Glutamatergic neuron (in vitro differentiated cells): ENCODE measurements around the gene DNAJB13. TPM values are rescaled to one million over a fixed set of nuclear protein-coding genes. Genes with fewer than 3 reads are reported as not detected.

Experiments
- DNase-seq: peaks from one replicate; pipeline ENCODE4 v3.0.0; 2022
- H3K27ac Mint-ChIP-seq: one replicate; pipeline ENCODE4 v1.8.0; 2020; ENCODE audit warnings: mild to moderate bottlenecking, mixed read lengths, inconsistent platforms; ENCODE audit not compliant: unreplicated experiment
- H3K27me3 Mint-ChIP-seq: one replicate; pipeline ENCODE4 v1.8.0; 2020; ENCODE audit warnings: mild to moderate bottlenecking, moderate library complexity, mixed read lengths, inconsistent platforms; ENCODE audit not compliant: unreplicated experiment
- H3K36me3 Mint-ChIP-seq: one replicate; pipeline ENCODE4 v1.8.0; 2020; ENCODE audit warnings: mild to moderate bottlenecking, mixed read lengths, inconsistent platforms; ENCODE audit not compliant: unreplicated experiment
- H3K4me1 Mint-ChIP-seq: one replicate; pipeline ENCODE4 v1.8.0; 2020; ENCODE audit warnings: mild to moderate bottlenecking, low read depth, mixed read lengths, inconsistent platforms; ENCODE audit not compliant: unreplicated experiment
- H3K4me3 Mint-ChIP-seq: one replicate; pipeline ENCODE4 v1.8.0; 2020; ENCODE audit warnings: mild to moderate bottlenecking, mixed read lengths, inconsistent platforms; ENCODE audit not compliant: unreplicated experiment
- H3K9me3 Mint-ChIP-seq: one replicate; pipeline ENCODE4 v1.8.0; 2020; ENCODE audit warnings: mild to moderate bottlenecking, moderate library complexity, mixed read lengths, inconsistent platforms; ENCODE audit not compliant: unreplicated experiment
- total RNA-seq: library from RNA; stranded (reverse); fragmentation: NEBNext Ultra II Directional; extraction: Animal tissue kit (Norgen Biotek cat#: 25700); gene quantifications from one replicate; pipeline ENCODE4 v1.2.1, GENCODE V29; 2021; ENCODE audit not compliant: unreplicated experiment
- TF ChIP-seq, protein P1 (sequence below): fragments of 200-600 bp; sonication (generic); IDR thresholded peaks from one replicate; pipeline ENCODE4 v1.5.0; 2021; ENCODE audit not compliant: partially characterized antibody, unreplicated experiment

The DNAJB13 gene
- total RNA-seq, 1 donor from 2014 or later, result not detected

DNA sequence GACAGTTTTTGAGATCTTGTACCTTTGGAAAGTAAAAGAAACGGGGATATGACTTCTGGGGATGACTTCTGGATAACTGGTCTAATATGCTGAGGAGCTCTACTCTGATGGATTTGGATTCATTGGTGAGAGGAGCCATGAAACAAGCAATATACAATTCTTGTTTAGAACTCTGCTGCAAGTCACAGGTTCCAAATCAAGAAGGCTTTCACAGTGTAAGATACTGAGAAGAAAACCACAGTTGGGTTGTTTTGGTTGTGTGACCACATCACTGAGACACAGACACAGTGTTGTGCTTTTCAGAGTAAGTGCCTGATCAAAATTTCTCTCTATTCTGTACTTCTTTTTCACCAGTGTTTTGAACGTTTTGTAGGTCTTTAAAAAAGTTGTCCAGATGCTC is 44.9 kb downstream of the DNAJB13 start:
- Mint-ChIP-seq H3K27ac (no peak overlapping the region), H3K4me3 (no peak overlapping the region), H3K27me3 (peaks cover 2% of the 10 kb centered on the region), H3K4me1 (peaks cover 5% of the 10 kb centered on the region), H3K9me3 (no peaks in the 10 kb centered on the region), H3K36me3 (no peaks in the 10 kb centered on the region)
- no peak for DNase-seq
- TF ChIP-seq, protein P1, sequence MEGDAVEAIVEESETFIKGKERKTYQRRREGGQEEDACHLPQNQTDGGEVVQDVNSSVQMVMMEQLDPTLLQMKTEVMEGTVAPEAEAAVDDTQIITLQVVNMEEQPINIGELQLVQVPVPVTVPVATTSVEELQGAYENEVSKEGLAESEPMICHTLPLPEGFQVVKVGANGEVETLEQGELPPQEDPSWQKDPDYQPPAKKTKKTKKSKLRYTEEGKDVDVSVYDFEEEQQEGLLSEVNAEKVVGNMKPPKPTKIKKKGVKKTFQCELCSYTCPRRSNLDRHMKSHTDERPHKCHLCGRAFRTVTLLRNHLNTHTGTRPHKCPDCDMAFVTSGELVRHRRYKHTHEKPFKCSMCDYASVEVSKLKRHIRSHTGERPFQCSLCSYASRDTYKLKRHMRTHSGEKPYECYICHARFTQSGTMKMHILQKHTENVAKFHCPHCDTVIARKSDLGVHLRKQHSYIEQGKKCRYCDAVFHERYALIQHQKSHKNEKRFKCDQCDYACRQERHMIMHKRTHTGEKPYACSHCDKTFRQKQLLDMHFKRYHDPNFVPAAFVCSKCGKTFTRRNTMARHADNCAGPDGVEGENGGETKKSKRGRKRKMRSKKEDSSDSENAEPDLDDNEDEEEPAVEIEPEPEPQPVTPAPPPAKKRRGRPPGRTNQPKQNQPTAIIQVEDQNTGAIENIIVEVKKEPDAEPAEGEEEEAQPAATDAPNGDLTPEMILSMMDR, result no peak

DNA sequence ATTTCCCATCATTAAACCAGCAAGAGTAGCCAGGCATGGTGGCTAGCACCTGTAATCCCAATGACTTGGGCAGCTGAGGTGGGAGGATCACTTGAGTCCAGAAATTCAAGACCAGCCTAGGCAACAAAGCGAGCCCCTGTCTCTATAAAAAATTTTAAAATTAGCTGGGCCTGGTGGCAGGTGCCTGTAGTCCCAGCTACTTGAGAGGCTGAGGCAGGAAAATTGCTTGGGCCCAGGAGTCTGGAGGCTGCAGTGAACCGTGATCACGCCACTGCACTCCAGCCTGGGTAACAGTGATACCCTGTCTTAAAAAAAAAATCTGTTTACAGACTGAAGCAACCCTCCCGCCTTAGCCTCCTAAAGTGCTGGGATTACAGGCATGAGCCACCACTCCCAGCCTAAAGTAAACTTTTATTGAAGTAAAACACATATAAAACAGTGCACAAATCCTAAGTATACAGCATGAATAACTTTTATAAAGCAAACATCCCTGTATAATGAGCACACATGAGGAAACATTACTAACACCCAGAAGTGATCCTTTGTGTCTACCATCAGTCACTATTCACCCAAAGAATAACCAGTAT is 45.4 kb downstream of the DNAJB13 start:
- Mint-ChIP-seq H3K27me3 (peaks cover 2% of the 10 kb centered on the region), H3K36me3 (no peaks in the 10 kb centered on the region), H3K4me3 (no peak overlapping the region), H3K4me1 (peaks cover 10% of the 10 kb centered on the region), H3K27ac (no peak overlapping the region), H3K9me3 (peaks cover 2% of the 10 kb centered on the region)
- no peak for DNase-seq
- TF ChIP-seq, protein P1, result no peak

DNA sequence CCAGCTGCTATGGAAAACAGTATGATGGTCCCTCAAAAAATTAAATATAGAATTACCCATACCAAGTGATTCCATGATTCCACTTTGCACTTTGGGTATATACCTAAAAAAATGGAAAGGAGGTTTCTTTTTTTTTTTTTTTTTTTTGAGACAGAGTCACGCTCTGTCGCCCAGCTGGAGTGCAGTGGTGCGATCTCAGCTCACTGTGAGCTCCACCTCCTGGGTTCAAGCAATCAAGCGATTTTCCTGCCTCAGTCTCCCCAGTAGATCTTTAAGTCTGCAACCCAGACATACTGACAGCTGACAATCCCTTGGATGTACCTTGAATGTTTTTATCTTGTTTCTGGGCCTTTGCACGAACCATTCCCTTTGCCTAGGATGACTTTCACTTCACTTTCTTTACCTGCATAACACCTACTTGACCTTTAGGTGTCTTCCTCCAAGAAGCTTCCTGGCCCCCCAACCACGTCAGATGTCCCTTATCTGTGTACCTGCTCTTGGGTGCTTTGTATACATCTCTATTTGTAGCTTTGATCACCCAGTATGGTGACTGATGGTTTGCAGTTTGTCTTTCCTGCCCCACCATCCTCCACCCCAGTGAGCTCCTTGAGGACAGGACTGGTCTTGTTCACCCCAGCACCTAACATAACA is 46.4 kb downstream of the DNAJB13 start:
- Mint-ChIP-seq H3K27ac (no peak overlapping the region), H3K4me1 (peaks cover 16% of the 10 kb centered on the region), H3K9me3 (peaks cover 3% of the 10 kb centered on the region), H3K4me3 (no peak overlapping the region), H3K27me3 (peaks cover 2% of the 10 kb centered on the region), H3K36me3 (no peaks in the 10 kb centered on the region)
- TF ChIP-seq, protein P1, result no peak
- DNase-seq, result no peak

DNA sequence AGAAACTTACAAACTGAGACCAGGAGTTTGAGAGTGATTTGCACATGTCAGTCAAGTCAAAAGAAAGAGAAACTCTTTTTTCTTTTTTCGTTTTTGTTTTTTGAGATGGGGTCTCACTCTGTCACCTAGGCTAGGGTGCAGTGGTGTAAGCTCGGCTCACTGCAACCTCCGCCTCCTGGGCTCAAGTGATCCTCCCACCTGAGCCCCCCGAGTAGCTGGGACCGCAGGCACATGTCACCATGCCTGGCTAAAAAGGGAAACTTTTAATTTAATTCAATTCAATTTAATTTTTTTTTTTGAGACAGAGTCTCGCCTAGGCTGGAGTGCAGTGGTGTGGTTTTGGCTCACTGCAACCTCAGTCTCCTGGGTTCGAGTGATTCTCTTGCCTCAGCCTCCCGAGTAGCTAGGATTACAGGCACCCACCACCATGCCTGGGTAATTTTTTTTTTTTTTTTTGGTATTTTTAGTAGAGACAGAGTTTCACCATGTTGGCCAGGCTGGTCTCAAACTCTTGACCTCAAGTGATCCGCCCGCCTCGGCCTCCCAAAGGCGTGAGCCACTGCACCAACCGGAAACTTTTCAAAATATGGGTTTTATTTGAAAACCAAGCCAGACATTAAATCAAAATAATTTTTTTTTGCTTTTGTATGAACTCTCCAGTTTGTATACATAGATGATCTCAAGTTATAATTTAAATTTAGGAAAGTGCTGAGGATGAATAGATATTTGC is 48.2 kb downstream of the DNAJB13 start:
- Mint-ChIP-seq H3K9me3 (peaks cover 3% of the 10 kb centered on the region), H3K4me1 (peaks cover 13% of the 10 kb centered on the region), H3K4me3 (no peak overlapping the region), H3K36me3 (no peaks in the 10 kb centered on the region), H3K27ac (no peak overlapping the region), H3K27me3 (no peaks in the 10 kb centered on the region)
- no peak for DNase-seq
- TF ChIP-seq, protein P1, result no peak
